ENCODE measurements around the gene MVB12B. TPM values are rescaled to one million over a fixed set of nuclear protein-coding genes. Genes with fewer than 3 reads are reported as not detected.

MVB12B gene
- total RNA-seq, 1 experiment from 2014 or later: 3.2 TPM

GRCh38 chr9:126504086-126504976 lies 177.7 kb downstream of the MVB12B start:
- no peak for DNase-seq (ENCODE audit: low read depth)

DNA sequence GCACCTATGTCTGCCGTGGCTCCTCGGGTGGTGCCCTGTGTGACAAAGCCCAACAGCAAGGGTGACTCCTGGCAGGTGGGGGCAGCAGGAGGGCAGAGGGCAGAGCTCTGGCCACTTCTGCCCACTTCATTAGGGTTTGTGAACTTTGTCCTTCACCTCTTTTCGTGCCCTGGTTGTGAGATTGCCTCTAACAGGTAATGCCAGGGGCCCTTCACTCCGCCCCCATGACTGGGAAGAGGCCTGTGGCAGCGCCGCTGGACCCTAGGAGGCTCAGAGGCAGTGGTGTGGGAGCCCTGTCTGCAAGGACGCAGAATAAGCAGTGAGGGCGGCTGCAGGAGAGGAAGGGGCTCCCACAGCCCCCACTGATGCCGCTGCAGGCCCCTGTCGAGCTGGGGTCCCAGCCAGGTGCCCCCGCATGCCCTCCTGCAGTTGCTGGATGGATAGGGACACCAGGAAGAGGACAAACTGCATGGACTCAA lies 178.4 kb downstream of the MVB12B start:
- no peak for DNase-seq (ENCODE audit: low read depth)

- DNase-seq (ENCODE audit: low read depth): no peak
Measured at GRCh38 chr9:126505697-126506346, 179.2 kb downstream of the MVB12B start.

DNA sequence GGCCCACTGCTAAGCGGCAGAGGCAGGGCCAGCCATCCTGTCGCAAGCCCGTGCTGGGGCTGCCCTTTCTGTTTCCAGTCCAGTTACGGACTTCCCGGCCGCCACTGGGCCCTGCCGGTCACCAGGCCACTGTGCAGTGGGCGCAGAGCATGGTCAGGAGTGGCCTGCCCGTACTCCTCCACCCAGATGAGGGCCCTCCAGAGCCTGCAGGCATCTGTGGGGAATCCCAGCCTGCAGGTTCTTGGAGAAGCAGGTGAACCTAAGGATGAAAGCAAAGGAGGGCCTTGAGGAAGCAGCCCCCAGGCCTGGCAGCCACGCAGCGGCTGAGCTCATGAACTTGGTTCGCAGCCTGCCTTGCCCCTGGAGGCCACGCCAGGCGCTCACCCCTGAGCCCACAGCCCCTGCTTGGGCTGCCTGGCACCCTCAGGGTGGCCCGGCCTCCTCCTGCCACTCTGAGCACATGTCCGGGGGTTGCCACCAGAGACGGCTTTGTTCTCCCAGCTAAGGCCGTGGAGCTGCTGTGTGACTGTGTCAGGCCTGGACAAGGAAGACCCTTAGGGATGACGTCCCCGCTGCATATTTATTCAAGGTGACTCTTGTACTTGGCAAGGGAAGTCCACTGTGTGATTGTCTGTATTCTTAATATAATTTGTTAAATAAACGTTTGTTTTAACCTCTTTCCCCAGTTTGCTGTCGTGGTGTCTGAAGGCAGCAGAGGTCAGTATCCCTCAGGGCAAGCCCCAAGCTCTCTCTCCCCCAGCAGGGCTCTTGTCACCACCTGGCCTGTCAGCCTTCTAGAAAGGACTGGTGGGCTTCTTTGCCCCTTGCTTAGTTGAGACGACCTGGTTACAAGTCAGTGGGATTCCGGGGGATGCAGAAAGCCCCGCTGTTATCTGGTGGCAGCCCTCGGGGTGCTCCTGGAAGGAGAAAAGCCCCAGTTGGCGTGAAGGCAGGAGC lies 180.0 kb downstream of the MVB12B start:
- no peak for DNase-seq (ENCODE audit: low read depth)

DNA sequence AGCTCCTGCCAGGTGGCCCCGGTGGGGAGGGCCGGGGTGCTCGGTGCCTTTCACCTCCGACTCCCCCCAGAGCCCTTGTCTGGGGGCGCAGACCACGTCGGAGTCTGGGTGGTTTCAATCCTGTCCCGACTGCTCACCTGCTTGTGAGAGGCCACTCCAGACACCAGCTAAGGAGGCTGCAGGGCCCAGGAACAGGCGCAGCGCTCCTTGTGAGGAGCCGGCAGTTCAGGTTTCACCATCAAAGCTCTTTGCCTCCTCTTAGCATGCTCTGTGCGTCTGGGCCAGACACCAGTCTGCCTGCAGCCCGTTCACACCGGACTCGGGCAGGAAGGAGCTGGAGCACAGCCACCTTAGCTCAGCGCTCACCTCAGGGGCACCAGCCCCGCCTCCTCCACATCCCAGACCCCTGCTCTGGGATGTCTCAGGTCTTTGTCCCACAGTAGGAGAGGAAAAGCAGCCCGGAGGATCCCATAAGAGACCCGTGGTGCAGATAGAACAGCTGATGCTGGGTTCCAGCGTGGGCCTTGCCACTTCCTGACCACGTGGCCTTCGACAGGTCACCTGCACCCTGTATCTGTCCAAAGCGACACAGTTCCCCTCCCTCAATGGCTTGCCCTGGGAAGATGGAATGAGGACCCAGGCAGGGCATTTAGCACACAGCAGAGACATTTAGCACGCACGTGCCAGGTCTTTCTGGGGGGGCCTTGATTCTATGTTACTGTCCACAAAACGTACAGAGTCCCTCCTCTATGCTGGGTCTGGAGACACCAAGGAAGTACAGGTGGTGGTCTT lies 180.9 kb downstream of the MVB12B start:
- no peak for DNase-seq (ENCODE audit: low read depth)

DNA sequence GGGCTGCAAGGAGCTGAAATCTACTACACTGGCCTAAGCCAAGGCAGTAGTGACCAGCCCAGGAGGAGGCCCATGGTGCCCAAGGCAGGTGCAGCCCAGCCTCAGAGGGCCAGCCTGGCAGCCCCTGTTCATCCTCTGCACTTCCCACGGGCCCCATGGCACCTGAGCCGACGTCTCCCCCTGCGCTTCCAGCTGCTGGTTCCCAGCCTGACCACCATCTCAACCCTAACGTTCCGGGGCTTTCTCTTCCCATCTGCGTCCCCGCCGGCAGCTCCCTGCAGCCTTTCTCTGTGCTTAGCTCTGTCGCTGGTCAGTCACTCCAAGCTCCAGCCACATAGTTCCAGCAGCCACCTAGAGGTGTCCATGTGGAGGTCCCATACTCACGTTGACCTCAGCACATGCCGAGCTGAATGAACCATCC lies 181.6 kb downstream of the MVB12B start:
- no peak for DNase-seq (ENCODE audit: low read depth)

DNA sequence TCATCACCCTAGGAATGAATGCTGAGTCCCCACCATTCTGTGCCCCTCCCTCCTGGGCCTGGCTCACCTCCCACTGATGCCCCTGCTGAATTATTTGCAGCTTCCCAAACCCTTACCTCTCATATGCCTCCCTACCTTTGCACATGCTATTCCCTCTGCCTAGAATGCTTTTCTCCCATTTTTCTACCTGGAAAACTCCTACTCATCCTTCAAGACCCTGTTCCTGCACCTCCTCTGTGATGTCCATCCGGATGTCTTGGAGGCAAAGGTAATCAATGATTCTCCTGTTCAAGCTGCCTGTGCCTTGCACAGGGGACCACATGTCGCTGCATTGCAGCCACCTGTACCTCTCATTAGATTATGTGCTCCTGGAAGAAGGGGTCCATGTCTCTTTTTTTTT lies 182.3 kb downstream of the MVB12B start:
- DNase-seq (ENCODE audit: low read depth): no peak

GRCh38 chr9:126509718-126510117 lies 183.1 kb downstream of the MVB12B start:
- no peak for DNase-seq (ENCODE audit: low read depth)

DNA sequence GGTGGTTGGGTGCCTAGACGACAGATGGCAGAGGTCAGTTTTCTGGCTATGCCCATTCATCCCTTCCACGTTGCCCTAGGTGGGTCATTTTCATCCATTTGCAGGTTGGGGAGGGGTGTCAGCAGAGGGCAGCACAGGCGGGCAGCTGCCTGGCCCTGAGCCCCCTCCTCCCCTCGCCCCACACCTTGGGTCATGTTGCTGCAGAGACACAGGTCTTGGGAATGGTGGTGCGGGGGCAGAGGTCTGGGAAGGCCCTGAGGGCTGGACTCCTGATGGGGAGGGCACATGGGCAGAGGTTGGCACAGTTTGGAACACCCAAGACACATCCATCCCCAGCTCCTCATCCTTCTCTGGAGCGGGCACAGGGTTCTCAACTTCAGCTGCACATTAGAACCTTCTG lies 183.9 kb downstream of the MVB12B start:
- no peak for DNase-seq (ENCODE audit: low read depth)

DNA sequence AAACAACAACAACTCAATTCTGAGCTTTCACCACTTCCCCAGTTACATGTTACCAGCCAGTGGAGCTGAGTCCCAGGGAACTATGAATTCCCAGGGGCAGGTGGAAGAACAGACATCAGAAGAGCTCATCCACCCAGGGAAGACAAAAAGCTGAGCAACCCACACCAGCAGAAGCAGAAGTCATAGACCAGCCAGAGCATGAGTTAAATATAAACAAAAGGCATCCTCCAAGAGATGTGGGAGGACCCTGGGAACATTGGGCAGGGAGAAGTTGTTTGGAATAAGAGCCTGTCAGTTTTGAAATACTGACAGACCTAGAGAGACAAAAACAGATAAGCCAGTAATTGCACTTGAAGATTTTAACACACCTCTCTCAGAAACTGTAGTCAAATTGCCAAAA lies 184.8 kb downstream of the MVB12B start:
- DNase-seq (ENCODE audit: low read depth): no peak

DNA sequence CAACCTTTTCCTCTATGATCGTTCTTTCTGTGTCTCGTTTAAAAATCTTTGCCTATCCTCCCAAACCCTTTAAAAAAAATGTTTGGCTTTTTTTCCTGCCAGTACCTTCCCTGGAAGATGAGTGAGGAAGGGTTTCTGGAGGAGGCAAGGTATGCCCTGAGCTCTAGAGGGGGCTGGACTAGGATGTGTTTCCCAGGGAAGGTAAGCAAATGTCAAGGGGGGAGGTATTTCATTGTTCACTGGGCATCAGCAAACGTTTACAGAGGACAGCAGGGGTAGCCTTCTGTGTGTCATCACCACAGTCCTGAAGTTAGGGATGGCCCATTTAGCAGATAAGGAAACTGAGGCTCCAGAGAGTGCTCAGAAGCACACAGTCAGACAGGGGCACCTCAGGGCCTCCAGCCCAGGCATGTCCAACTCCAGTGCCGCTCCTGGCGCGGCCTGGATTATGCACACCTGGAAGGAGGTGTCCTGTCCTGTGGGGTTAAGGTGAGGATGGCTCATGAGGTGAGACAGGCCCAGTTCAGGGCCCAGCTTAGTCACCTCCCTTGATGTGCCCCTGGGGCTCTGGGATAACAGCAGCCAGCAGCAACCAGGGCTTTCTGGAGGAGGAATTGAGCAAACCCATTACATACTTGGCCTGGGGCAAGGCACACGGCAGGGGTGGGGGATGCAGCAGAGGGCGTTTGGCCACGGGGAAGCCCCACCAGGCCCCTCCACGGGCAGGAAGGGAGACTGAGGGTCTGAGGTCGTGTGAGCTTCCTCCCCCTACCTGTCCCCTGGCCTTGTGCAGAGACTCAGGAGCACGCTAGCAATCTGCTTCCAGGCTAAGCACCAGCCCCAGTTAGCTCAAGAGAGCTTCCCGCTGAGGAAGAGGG lies 186.8 kb downstream of the MVB12B start:
- DNase-seq (ENCODE audit: low read depth): peak; percentile 42

- no peak for DNase-seq (ENCODE audit: low read depth)
Measured at GRCh38 chr9:126514037-126514821, 187.6 kb downstream of the MVB12B start.

- DNase-seq (ENCODE audit: low read depth): no peak
Measured at GRCh38 chr9:126515001-126515872, 188.6 kb downstream of the MVB12B start.

DNA sequence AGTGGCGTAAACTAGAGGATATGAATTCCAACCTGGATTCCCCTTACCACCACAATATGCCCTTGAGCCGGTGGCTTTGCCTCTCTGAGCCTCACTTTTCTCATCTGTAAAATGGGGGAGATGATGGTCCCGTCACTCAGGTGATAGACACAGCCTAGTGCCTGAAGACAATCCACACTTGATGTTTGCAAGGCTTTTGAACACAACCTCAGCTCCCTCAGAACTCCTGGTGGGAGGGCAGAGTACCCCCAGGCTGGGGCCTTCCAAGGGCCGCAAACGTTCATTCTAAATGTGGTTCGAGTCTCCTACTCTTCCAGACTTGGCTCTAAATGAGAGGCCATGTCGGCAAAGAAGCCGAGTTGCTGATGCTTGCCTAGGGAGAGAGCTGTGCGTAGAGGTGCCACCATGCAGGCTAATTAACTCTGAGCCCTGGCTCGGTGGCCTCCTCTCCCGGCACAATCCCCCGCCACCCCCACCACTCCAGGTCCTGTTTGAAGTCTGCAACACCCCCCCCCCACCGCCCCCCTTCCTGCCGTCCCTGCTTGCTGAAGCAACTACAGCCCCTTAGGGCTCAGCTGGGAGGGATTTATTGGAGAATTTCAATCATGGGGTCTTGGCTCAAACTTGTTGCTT lies 189.4 kb downstream of the MVB12B start:
- no peak for DNase-seq (ENCODE audit: low read depth)

GRCh38 chr9:126516561-126516935 lies 189.9 kb downstream of the MVB12B start:
- DNase-seq (ENCODE audit: low read depth): no peak

- peak; percentile 90 for DNase-seq (ENCODE audit: low read depth)
Measured at GRCh38 chr9:126516936-126517832, 190.6 kb downstream of the MVB12B start.

All from M059J (cell line).